ENCODE results near the gene CMSS1. TPM values are rescaled to one million over a fixed set of nuclear protein-coding genes. Genes with fewer than 3 reads are reported as not detected.

CMSS1 gene
- total RNA-seq, 2 experiments from 2014 or later = 141 to 143 TPM

DNA sequence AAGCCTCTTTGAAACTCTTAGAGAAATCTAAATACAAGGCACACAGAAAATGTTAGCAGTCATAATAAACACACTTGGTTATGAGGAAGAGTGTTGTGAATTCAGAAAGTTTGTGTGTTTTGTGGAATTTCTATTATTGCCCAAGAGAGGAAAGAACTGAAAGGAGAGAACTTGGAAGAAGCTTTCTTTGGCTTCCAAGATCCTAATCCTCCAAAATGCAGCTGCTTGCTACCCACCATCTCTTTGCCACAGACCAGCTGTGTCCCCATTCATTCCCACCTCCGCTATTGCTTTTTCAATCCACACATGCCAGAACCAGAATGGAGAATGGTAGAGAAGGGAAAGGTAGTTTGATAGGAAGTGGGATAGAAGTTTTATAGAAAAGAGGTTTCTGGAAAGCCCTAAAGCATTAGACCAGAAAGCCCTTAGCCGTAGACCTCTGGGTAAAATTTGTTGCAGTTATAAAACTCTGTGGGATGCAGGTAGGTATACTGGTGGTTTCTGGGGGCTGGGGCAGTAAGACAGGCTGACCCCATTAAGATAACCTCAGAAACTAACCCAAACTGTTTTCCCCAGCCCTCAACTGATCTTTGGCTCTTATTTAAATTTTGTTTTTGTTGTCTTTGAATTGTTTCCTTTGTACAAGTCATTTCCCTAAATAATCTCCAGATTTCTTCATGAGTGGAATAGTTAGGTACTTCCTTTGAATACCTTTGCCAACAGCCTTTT, 188.2 kb downstream of the CMSS1 start:
- POLR2A ChIA-PET = no interaction called here
- CTCF ChIA-PET = interaction anchor here (0.6 to 1.1 kb wide), 2 partner anchors 174 to 370 kb away, joined by 4 to 5 read pairs; no protein-coding TSS in a partner anchor

DNA sequence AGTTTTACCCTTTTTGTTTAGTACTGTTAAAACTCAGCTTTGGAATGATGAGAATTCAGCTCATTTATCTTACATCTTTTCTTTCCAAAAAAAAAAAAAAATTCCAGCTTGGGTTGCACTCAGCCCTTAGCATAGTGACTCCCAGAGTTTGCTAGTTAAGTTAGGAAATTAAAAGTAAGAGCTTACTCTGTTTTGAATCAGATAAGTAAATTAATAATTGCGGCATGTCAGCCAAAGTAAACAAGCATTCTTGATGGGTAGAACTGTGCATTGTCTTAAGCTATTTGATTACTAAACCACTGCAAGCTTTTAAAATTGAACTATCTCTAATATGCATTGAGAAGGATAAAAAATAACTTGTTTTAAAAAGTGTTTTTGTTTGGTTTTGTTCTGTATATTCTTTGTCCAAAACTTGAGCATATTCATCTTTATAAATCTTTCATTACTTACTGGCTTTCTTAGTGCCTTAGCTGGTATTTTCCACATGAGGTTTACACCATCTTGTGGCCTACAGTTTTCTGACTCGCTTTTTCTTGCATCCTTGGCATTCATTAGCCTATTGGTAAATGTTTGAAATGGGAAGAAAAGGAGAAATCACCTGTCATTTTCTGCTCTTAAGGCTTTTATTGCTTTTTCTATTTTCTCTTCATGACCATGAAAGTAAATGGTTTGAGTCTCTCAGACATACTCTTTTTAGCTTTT, 189.1 kb downstream of the CMSS1 start:
- CTCF ChIA-PET = interaction anchor here (0.6 to 1.1 kb wide), 2 partner anchors 175 to 369 kb away, joined by 4 to 5 read pairs; no protein-coding TSS in a partner anchor
- POLR2A ChIA-PET = no interaction called here

DNA sequence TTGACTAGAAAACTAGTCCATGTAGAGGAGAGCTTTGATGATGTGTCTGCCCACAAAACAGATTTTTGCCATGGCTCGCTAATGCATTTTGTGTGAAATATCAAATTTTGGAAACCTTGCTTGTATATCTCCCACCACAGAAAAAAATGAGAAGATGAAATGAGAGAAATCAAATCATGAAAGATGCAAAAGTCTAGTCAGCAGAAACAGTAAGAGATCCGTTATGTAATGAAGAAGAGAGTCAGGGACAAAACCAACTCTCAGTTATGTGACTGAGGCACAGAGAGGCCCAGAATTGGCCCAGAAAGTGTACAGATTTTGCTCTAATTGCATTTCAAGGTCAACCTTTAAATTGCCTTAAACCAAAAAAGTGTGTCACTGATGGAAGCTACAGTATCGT, 189.7 kb downstream of the CMSS1 start:
- ChIA-PET CTCF (no interaction called here), POLR2A (no interaction called here)

DNA sequence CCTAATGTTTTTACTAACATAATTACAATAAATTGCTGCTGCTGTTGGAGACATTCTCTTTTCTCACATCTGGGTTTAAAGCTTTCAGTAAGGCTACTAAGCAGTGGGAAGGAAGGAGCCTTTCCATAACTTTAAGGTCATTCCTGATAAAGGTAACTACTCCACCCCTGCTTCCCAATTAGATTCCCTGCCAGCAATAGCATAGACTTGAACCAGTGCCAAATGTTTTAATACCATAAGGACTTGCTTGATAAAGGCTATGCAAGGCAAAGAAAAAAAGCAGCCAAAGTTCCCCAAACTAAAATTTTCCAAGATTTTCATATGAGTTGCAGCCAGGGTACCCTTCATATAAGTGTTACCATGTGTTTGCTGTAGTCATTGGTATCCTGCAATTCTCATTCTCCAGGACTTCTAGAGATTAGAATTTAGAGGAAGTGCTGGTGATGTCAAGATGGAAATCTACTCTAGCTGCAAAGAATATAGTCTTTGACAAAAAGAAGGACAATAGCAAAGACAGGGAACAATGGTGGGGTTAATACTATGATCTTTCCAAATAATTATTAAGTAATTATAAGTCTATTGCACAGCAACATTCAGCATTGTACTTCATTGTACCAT, 190.5 kb downstream of the CMSS1 start:
- ChIA-PET CTCF (no interaction called here), POLR2A (no interaction called here)

DNA sequence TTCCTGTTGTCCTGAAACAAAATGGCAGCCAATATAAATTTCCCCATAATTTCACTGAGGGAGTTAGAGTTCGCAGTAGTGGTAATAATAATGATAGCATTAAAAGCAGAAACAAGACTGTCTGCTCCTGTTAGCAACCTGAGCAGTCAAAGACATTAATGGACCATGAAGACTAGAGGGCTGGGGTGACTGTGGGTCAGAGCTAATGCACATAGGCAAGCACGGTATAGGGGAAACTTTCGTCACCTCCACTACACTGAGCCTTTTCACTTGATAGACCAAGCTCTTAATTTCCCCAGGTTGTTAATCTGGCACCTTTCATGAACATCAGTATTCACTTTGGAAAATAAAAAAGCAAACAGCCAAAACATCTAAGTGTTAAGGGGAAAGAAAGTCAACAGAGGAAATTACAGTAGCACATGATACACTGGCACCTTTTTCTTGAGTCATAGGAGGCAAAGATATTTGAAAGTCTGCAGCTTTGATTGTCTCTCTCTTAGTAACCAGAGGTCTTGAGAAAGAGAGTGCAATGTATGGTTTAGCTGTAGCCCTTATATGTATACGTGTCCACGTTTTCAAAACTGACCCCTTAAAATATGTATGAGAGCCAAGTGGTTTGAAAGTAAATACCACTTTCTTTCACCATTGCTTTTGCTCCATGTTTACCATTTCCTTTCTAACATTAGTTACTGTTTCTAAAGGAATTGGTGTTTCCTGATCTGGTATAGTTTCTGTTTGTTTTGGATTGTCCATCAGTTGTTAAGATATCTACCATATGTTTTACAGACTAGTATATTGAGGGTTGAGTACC, 191.8 kb downstream of the CMSS1 start:
- POLR2A ChIA-PET = no interaction called here
- CTCF ChIA-PET = no interaction called here

DNA sequence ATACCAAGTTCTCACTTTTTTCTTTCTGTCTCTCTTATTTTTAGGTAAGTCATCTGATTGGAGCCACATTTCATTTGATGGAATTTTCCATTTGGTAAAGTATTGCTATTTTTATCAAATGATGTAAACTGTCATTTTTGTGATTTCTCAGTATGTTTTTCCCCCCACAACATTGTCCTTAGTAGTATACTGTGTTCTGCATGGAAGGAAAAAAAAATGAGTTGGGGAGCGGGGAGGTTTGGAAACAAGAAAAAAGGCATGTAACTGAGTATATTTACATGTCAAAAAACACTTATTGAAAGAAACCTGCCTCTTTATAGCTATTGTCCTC, 192.4 kb downstream of the CMSS1 start:
- ChIA-PET POLR2A (no interaction called here), CTCF (no interaction called here)

DNA sequence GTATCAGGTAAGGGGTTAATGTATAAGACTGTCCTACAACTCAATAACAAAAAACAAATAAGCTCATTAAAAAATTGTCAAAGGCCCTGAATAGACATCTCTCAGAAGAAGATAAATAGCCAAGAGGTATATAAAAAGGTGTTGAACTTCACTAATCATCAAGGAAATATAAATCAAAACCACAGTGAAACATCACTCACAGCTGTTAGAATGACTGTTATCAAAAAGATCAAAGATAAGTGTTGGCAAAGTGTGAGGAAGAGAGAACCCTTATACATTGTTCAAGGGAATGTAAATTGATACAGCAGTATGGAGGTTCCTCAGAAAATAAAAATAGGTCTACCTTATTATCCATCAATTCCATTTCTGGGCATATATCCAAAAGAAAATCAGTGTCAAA, 201.1 kb downstream of the CMSS1 start:
- ChIA-PET CTCF (interaction anchor here (0.6 kb wide), 1 partner anchor 82 kb away, joined by 4 read pairs; no protein-coding TSS in a partner anchor), POLR2A (no interaction called here)

DNA sequence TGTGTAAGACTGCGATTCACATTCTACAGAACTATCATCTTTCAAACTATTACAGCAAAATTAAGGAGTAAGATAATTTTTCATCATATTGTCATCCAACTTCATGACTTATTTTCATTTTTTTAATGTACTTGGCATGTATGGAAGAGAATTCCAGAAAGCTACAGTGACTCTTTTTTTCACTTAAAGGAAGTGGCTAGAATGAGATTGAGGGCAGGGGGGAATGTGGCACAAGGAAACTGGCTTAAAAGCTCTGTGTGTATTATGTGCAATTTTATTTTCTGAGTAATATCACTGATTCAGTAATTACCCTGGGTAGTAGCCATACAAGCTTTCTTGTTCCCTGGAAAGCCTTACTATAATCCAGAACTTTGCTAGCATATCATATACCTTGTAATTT, 202.1 kb downstream of the CMSS1 start:
- ChIA-PET POLR2A (no interaction called here), CTCF (no interaction called here)

DNA sequence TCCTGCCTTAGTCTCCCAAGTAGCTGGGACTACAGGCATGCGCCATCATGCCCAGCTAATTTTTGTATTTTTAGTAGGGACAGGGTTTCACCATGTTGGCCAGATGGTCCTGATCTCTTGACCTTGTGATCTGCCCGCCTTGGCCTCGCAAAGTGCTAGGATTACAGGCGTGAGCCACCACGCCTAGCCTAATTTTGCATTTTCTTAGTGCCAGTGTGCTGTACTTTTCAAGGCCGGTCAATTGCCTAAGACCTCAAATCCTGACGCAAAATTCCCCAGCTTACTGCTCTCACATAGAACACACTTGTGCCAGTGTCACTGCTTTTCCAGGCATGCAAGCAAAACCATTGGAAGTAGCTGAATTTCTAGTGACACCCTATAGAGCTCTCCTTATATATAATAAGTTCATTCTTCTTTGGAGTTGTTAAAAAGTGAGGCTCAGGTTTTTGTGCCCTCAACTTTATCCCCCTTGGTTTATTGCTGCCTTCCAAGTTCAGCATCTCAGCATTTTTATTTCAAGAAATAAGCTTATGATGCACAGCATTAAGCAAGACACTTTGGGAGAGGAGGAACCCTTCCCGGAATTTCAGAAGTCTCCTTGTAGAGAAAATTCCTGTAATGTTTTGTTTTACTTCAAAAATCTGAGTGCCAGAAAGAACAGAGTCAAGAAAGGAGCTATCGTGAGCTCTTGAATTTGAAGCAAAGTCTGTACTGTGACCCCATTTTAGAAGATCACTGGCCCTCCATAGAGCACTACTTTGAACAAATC, 203.4 kb downstream of the CMSS1 start:
- POLR2A ChIA-PET = no interaction called here

DNA sequence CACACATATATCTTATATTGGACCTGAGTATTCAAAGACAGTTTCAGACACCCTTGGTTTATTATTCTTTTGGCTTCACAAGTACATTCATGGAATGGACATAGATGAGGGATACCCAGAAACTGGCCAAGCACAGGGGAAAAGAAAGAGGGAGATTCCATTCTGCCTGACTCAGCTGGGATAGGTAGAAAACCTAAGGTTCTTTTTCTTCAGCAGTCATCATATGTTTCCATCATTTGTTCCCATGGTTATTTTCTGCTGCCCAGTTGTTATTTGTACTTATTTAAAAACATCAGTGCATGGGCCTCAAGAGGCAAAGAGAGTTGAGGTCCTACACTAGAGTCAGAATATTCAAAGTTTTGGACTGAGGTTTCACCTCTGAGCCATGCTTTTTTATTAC, 204.8 kb downstream of the CMSS1 start:
- ChIA-PET POLR2A (no interaction called here), CTCF (no interaction called here)

More for the DNA sequence above, 203.4 kb downstream of the CMSS1 start:
- CTCF ChIA-PET = no interaction called here

DNA sequence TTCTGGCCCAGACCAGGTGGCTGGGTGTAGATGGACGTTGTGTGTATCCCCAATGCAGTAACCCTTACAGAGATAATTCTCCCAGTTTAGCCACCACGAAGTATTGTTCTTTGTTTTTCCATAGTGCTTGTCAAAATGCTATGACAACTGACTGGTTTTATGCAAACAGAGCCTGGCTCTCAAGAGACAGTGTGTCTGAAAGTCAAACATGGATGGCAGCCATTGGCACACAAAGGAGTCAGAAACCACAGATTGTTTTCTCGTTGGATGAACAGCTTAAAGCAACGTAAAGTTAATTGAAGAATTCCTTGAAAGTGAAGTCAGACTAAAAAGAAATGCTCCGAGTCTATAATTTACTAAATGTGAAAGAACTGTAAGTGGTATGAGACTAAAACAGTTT, 205.5 kb downstream of the CMSS1 start:
- CTCF ChIA-PET = no interaction called here
- POLR2A ChIA-PET = no interaction called here

DNA sequence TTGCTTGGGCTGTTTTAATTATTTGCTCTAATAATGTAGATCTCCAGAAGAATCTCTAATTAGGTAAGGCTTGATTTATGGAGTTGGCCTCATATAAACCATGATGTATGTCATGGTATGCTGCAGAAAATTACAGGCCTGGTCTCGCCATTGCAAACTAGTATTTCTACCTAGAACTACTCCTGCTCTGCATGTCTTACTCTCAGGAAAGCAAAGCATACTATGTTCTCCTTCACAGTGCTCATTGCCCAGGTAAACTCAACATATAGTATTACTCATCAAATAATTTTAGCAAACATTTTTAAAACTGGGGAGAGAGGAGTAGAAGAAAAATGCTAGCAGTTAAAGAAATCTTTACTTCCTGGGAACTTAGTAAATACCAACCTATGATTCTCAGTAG, 205.9 kb downstream of the CMSS1 start:
- CTCF ChIA-PET = no interaction called here
- POLR2A ChIA-PET = no interaction called here

DNA sequence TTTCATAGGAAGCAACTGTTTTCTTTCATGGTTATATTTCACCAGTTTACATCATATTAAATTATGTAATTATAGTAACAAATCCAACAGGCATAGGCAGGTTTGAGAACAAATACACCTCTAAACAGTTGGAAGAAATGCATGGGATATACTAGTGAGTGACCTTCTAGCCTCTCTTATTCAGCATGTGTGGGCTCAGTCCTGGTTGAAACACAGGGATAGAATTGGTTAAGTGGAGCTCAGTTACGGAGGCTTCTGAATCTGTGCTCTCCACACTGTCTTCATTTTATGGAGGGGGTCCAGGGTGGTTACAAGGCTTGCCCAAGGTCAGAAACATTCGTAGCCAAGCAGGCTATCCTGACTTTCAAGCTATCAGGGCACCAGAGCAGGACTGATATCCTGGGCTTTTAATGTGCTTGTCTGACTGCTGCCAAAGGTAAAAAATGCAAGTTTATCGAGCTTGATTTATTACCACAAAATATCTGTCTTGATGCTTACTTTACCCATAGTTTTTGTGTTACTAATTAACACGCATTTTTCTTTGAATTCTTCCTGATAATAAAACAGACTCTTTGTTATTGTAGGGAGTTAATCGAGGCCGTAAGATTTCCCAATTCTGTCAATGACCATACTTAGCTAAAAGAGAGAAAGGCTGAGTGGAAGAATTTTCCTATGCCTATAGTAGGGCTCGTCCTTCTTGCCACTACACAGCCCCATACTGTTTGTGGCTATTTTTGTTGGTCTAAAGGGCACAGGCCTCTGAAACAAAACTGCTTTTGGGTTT, 207.1 kb downstream of the CMSS1 start:
- POLR2A ChIA-PET = no interaction called here
- CTCF ChIA-PET = no interaction called here

DNA sequence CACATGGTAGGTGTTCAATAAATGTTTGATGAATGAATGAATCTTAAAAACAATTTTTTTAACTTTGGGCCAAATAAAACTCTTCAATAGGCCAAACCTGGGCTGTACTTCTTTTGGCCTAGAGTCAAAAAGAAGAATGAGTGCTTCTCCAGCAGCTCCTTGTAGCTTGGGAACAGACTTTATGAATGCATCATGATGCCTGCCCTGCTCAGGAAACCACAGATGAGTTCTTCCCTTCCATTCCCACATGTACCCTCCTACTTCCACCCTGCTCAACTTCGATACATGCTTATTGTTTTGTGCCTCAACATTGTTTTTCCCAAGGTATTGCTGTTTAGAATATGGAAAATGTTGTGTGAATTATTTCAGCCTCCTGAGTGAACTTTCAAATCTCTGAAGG, 209.7 kb downstream of the CMSS1 start:
- ChIA-PET POLR2A (no interaction called here), CTCF (no interaction called here)

DNA sequence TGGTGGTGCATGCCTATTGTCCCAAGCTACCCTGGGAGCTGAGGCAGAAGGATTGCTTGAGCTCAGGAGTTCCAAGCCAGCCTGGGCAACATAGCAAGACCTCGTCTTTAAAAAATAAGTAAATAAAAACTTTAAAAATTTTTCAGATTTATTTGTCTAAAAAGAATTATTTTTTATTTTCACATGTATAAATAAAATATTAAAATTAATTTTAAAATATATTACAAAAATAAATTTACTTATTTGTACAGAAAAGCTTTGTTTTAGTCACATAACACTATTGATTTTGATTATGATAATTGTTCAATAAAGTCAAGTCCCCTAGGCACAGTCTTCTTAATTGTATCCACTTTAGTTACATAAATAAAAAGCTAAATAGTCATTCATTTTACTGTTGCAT, 211.4 kb downstream of the CMSS1 start:
- CTCF ChIA-PET = no interaction called here
- POLR2A ChIA-PET = interaction anchor here (0.6 kb wide), 1 partner anchor 197 kb away, joined by 3 read pairs; no protein-coding TSS in a partner anchor

DNA sequence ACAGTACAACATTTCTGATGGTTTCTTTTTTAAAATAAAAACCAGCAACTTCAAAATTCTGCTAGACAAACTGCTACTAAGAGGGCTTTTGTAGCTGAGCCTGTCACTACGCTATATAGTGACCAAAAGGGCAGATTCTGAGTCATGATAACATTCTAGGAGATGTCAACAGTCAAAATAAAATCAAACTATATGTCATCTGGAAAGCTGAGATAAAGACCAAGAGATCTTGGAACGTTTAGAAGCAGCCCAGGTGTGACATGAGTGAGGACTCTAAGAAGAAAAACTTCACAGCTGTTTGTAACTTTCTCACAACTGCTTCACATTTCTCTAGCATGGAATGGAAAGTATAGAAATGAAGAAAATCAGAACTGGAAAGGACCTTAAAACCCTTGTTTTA, 212.0 kb downstream of the CMSS1 start:
- ChIA-PET CTCF (no interaction called here), POLR2A (no interaction called here)

DNA sequence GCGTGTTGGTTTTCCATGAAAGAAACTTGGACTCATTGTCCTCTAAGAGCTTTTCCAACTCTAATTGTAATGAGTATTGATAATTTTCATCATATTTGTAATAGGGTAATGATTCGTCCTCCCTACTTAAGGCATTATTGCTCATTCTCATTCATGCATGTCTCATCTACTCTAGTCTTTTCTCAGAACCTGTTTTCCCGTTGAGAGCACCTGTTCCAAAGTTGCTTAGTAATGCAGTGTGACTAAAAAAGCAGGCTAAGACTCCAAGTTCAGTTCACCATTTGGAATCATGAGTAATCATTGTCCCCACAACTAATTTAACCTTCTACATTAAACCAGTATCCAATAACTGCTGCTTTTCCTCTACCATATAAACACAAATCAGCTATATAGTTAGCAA, 212.7 kb downstream of the CMSS1 start:
- CTCF ChIA-PET = no interaction called here
- POLR2A ChIA-PET = no interaction called here

DNA sequence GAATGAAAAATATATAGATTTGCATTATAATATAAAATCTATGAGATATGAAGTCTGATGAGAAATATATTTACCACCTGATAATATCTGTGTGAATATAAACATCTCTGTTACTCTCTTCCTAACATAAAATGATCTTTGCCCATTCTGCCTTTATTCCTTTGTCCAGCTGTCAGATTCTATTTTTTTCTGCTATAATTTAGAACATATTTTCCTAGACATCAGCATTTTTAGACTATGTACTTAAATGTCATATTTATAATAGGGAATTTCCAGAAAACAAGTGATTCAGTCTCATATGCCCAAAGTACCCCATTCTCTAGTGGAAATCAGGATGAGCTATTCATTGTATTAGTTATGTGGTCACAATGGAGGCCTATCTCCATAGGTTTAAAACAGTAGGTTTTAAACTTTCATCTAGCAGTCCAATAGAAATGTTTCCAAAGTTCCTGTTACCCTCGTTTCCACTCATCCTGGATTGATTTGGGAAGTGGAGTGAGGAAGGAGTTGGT, 213.3 kb downstream of the CMSS1 start:
- ChIA-PET CTCF (no interaction called here), POLR2A (no interaction called here)

DNA sequence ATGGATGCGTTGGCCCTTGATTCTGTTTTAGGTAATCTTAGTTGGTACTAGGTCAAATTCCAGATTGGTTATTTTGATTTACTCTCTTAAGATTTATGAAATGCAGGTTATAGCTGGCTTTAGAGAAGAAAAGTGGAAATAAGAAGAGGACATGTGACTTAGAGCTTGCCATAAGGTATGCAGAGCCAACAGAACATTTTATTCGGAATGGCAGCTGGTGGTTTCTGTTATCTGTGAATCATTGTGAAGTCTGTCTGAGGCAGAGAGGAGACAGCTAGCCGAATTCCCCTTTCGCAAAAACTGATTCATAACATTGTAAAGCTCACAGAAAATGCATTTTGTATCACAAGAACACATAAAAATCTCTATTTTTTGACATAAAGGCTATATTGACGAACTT, 214.6 kb downstream of the CMSS1 start:
- ChIA-PET CTCF (no interaction called here), POLR2A (no interaction called here)
